GM12891 (cell line): Measurements from ENCODE around the gene RNF13.
"Not testable (repeated sequence)": the region's sequence is repeated elsewhere in the genome, so short reads cannot be mapped to it uniquely, and the experiment has no call there.

Experiments used
- POLR2A ChIP-seq: IDR thresholded peaks from 2 replicates; pipeline ENCODE4 v1.6.1; 2011; ENCODE audit warnings: low read depth, low read length, control low read depth
- POLR2AphosphoS5 ChIP-seq: IDR thresholded peaks from 2 replicates; pipeline ENCODE4 v1.6.1; 2011; ENCODE audit warnings: low read depth, low read length, control low read depth
- TAF1 ChIP-seq: IDR thresholded peaks from 2 replicates; pipeline ENCODE4 v1.6.1; 2011; ENCODE audit warnings: low read depth, low read length, control low read depth

GRCh38 chr3:149983053-149983452 is 170.0 kb downstream of the RNF13 start:
- not testable (repeated sequence) for TF ChIP-seq TAF1, POLR2AphosphoS5, POLR2A
